HG03196 (cell line): ENCODE data around the gene NDUFA6.
"Not testable (repeated sequence)": the region's sequence is repeated elsewhere in the genome, so short reads cannot be mapped to it uniquely, and the experiment has no call there.

Experiments
- ATAC-seq: cut with Tn5 transposase; IDR thresholded peaks from one replicate; pipeline ENCODE4 v1.9.1; 2021; ENCODE audit not compliant: unreplicated experiment

Gene NDUFA6

GRCh38 chr22:42072606-42073330 lies 17.8 kb downstream of the NDUFA6 start:
- ATAC-seq, result no peak

- not testable (repeated sequence) for ATAC-seq
Observed at GRCh38 chr22:42071508-42071907, 19.1 kb downstream of the NDUFA6 start.

- peak; percentile 90 for ATAC-seq
Observed at GRCh38 chr22:42070517-42071422, 19.8 kb downstream of the NDUFA6 start, which contains the start of gene NAGA. Gene NAGA, minus strand, starts transcription at chr22:42070812. Its CDS starts 515 bp downstream, at chr22:42070297.

- ATAC-seq, result no peak
Observed at GRCh38 chr22:42069801-42070516, 20.6 kb downstream of the NDUFA6 start.

- no peak for ATAC-seq
Observed at GRCh38 chr22:42068291-42068690, 22.3 kb downstream of the NDUFA6 start.

GRCh38 chr22:42067671-42068251 lies 22.8 kb downstream of the NDUFA6 start:
- no peak for ATAC-seq

GRCh38 chr22:42066937-42067336 lies 23.6 kb downstream of the NDUFA6 start:
- ATAC-seq, result no peak

- no peak for ATAC-seq
Observed at GRCh38 chr22:42066126-42066761, 24.3 kb downstream of the NDUFA6 start.

- ATAC-seq, result no peak
Observed at GRCh38 chr22:42065438-42066125, 25.0 kb downstream of the NDUFA6 start.

GRCh38 chr22:42064629-42065028 lies 25.9 kb downstream of the NDUFA6 start:
- ATAC-seq, result no peak

GRCh38 chr22:42062506-42063170 lies 27.9 kb downstream of the NDUFA6 start:
- ATAC-seq, result no peak

GRCh38 chr22:42061041-42061440 lies 29.5 kb downstream of the NDUFA6 start:
- no peak for ATAC-seq

- no peak for ATAC-seq
Observed at GRCh38 chr22:42060489-42060888, 30.1 kb downstream of the NDUFA6 start.

GRCh38 chr22:42056757-42057511 lies 33.6 kb downstream of the NDUFA6 start:
- ATAC-seq, result no peak

- no peak for ATAC-seq
Observed at GRCh38 chr22:42052765-42053164, 37.8 kb downstream of the NDUFA6 start.

- no peak for ATAC-seq
Observed at GRCh38 chr22:42050641-42051180, 39.9 kb downstream of the NDUFA6 start.

GRCh38 chr22:42041784-42042183 lies 48.8 kb downstream of the NDUFA6 start:
- no peak for ATAC-seq

- no peak for ATAC-seq
Observed at GRCh38 chr22:42039271-42039670, 51.3 kb downstream of the NDUFA6 start.
